Measurements from ENCODE around the gene KCNB1.
"Not testable (repeated sequence)": the region's sequence is repeated elsewhere in the genome, so short reads cannot be mapped to it uniquely, and the experiment has no call there.

The KCNB1 gene

GRCh38 chr20:49318091-49318429 lies 164.4 kb downstream of the KCNB1 start:
- DNase-seq: no peak

- DNase-seq: no peak
Observed at GRCh38 chr20:49316704-49317103, 165.8 kb downstream of the KCNB1 start.

GRCh38 chr20:49315580-49315979 lies 166.9 kb downstream of the KCNB1 start:
- no peak for DNase-seq

GRCh38 chr20:49314052-49314451 lies 168.4 kb downstream of the KCNB1 start:
- not testable (repeated sequence) for DNase-seq

Measured in suppressor macrophage (primary cell).